ENCODE measurements around the gene MAP2K7. TPM values are rescaled to one million over a fixed set of nuclear protein-coding genes. Genes with fewer than 3 reads are reported as not detected.
"Not testable (repeated sequence)": the region's sequence is repeated elsewhere in the genome, so short reads cannot be mapped to it uniquely, and the experiment has no call there.

MAP2K7 gene
- total RNA-seq, 4 donors from 2014 or later = 13.9 to 23.4 (median 17.9) TPM

DNA sequence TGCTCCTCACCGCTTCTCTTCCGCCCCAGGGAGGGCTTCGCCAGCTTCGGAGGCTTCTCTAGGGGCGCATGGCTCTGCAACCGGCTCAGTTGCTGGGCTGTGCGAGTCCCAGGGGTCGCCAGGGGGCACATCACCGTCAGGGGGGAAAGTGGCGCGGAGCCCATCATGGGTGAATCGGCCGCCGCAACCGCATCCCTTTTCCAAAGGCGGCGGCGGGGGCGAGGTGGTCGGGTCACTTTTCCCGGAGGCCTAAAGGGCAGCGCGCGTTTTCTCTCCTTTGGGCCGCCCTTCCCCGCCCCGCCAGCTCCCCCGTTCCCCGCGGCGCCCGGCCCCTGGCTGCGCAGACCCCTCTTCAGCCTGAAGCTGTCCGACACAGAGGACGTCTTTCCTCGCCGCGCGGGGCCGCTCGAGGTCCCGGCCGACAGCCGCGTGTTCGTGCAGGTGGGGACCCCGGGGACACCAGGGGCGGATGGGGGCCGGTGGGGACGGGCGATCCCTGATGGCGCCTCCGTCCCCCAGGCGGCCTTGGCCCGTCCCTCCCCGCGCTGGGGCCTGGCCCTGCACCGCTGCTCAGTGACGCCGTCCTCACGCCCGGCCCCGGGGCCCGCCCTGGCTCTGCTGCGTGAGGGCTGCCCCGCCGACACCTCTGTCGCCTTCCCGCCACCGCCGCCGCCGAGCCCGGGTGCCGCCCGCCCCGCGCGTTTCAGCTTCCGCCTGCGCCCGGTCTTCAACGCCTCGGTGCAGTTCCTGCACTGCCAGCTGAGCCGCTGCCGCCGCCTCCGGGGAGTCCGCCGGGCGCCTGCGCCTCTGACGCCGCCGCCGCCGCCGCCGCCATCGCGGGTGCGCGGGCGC is 12.7 kb downstream of the MAP2K7 start:
- TF ChIP-seq EP300 (IDR thresholded peaks at IDR 0.05) = no peak
- TF ChIP-seq POLR2AphosphoS5 (IDR thresholded peaks at IDR 0.05) = no peak
- no peak for TF ChIP-seq CTCF (IDR thresholded peaks at IDR 0.05)
- TF ChIP-seq POLR2A (IDR thresholded peaks at IDR 0.05) = no peak
- Histone ChIP-seq H3K4me1 (peaks cover 0 to 52% (median 31%) of the 10 kb centered on the region in 3 donors), H3K36me3 (peaks cover 0 to 26% of the 10 kb centered on the region in 2 donors), H3K27ac (peak overlapping the region in 3 of 4 donors; percentile 85 to 97 (median 94)), H3K4me3 (peak overlapping the region; percentile 3 to 53), H3K9me3 (no peaks in the 10 kb centered on the region), H3K27me3 (peaks cover 50% of the 10 kb centered on the region)
- 0% methylated on average over 3 of the region's 104 CpGs; no CpG with 5 or more reads in 1 of the 2 donors for WGBS, 2 donors (ENCODE audit: low coverage in 1 of 2)
- no peak for ATAC-seq

- no CpG with 5 or more reads among the region's 12 CpGs for WGBS, 2 donors (ENCODE audit: low coverage in 1 of 2)
- peaks cover 0 to 25% of the 10 kb centered on the region in 2 donors for H3K36me3 ChIP-seq
- H3K4me1 ChIP-seq = peaks cover 0 to 58% (median 37%) of the 10 kb centered on the region in 3 donors
- no peak for ATAC-seq
- peaks cover 50% of the 10 kb centered on the region for H3K27me3 ChIP-seq
- TF ChIP-seq EP300 (IDR thresholded peaks at IDR 0.05) = no peak
- no peak for TF ChIP-seq POLR2A (IDR thresholded peaks at IDR 0.05)
- TF ChIP-seq POLR2AphosphoS5 (IDR thresholded peaks at IDR 0.05) = no peak
- no peak for TF ChIP-seq CTCF (IDR thresholded peaks at IDR 0.05)
- H3K9me3 ChIP-seq = no peaks in the 10 kb centered on the region
- peak overlapping the region in 3 of 4 donors; percentile 85 to 97 (median 94) for H3K27ac ChIP-seq
- H3K4me3 ChIP-seq = peak overlapping the region in 1 of 2 donors; percentile 53
Observed at GRCh38 chr19:7916955-7917266, 13.2 kb downstream of the MAP2K7 start.

DNA sequence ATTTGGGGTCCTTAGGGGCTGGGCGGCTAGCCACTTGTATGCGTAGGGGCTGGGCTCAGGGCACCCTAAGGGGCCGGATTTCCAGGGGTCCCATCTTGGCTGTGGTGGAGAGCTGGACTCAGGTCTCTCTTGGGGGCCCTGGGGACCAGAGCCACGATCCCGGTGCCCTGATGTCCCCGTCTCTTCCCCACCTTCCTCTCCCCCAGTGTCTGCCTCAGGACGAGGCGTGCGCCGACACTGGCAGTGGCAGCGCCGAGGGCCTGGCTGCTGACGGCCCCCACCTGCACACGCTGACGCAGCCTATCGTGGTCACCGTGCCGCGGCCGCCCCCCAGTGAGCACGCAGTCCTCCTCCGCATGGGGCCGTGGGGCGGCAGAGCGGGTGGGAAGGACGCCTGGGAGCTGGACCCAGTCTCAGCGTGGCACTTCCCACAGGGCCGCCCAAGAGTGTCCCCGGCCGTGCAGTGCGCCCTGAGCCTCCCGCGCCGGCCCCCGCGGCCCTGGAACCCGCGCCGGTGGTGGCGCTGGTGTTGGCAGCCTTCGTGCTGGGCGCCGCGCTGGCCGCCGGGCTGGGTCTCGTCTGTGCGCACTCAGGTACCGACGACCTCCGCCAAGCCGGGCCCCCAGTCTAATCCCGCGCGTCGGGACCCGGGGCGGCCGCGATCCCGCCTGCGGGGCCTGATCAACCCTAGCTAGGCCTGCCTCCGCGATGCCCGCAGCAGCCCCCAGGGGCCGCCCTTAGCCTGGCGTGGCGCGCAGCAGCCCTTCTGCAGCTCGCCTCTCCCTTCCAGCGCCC is 13.8 kb downstream of the MAP2K7 start:
- H3K9me3 ChIP-seq = no peaks in the 10 kb centered on the region
- peak overlapping the region in 3 of 4 donors; percentile 85 to 97 (median 94) for H3K27ac ChIP-seq
- peaks cover 50% of the 10 kb centered on the region for H3K27me3 ChIP-seq
- H3K4me1 ChIP-seq = peaks cover 0 to 63% (median 43%) of the 10 kb centered on the region in 3 donors
- WGBS, 2 donors (ENCODE audit: low coverage in 1 of 2) = 20% methylated on average over 1 of the region's 71 CpGs; no CpG with 5 or more reads in 1 of the 2 donors
- H3K36me3 ChIP-seq = peaks cover 0 to 25% of the 10 kb centered on the region in 2 donors
- H3K4me3 ChIP-seq = peak overlapping the region; percentile 3 to 53
- TF ChIP-seq EP300 (IDR thresholded peaks at IDR 0.05) (no peak), POLR2A (IDR thresholded peaks at IDR 0.05) (peak in 1 of 2 donors; percentile 40), CTCF (IDR thresholded peaks at IDR 0.05) (peak in 3 of 4 experiments; percentile 65 to 82 (median 65))
- ATAC-seq = no peak

GRCh38 chr19:7918062-7918614 is 14.5 kb downstream of the MAP2K7 start:
- H3K4me1 ChIP-seq = peaks cover 0 to 70% (median 45%) of the 10 kb centered on the region in 3 donors
- WGBS, 2 donors (ENCODE audit: low coverage in 1 of 2) = 32 to 40% methylated on average over 5 to 18 of the region's 29 CpGs
- peak overlapping the region in 1 of 2 donors; percentile 53 for H3K4me3 ChIP-seq
- H3K36me3 ChIP-seq = peaks cover 0 to 25% of the 10 kb centered on the region in 2 donors
- peaks cover 50% of the 10 kb centered on the region for H3K27me3 ChIP-seq
- not testable (repeated sequence) for H3K9me3 ChIP-seq, ATAC-seq
- peak overlapping the region in 3 of 4 donors; percentile 94 to 97 (median 94) for H3K27ac ChIP-seq

All from gastroesophageal sphincter (tissue), 4 donors.